Neural cell (in vitro differentiated cells): ENCODE results near the gene TTC34.

Experiments used
- CTCF ChIP-seq: fragments of 450-650 bp; IDR thresholded peaks from 2 replicates; pipeline ENCODE4 v1.5.1; 2014; ENCODE audit warnings: antibody characterized with exemption, mild to moderate bottlenecking, moderate library complexity; ENCODE audit not compliant: poor library complexity, severe bottlenecking
- EP300 ChIP-seq: fragments of 450-650 bp; conservative IDR thresholded peaks from 2 replicates; pipeline ENCODE4 v1.6.1; 2014; ENCODE audit warnings: antibody characterized with exemption, mild to moderate bottlenecking, moderate library complexity; ENCODE audit not compliant: poor library complexity, severe bottlenecking
- EZH2 ChIP-seq: fragments of 200-600, 300-800 bp; shearing (Covaris generic), sonication (generic); IDR thresholded peaks from 2 replicates; pipeline ENCODE4 v1.6.1; 2014; ENCODE audit warnings: antibody characterized with exemption, low read length, borderline replicate concordance, mild to moderate bottlenecking; ENCODE audit not compliant: insufficient read depth, poor library complexity, severe bottlenecking
- POLR2AphosphoS5 ChIP-seq: IDR thresholded peaks from 2 replicates; pipeline ENCODE4 v1.6.1; 2012
- TAF1 ChIP-seq: IDR thresholded peaks from 2 replicates; pipeline ENCODE4 v1.6.1; 2012; ENCODE audit warnings: low read depth

GRCh38 chr1:2795926-2796325 is 5.6 kb downstream of the TTC34 start:
- no peak for TF ChIP-seq CTCF
- no peak for TF ChIP-seq EP300
- TF ChIP-seq TAF1 = no peak
- TF ChIP-seq EZH2 = no peak
- TF ChIP-seq POLR2AphosphoS5 = no peak
